Hepatocyte (in vitro differentiated cells): Measurements from ENCODE around the gene ANAPC15. TPM values are rescaled to one million over a fixed set of nuclear protein-coding genes. Genes with fewer than 3 reads are reported as not detected.

Experiments used
- DNase-seq: peaks from one replicate; pipeline ENCODE4 v3.0.0-alpha.2; 2016; ENCODE audit warnings: low spot score
- H2AFZ ChIP-seq: fragments of 200-600 bp; sonication (generic); 2 replicates; pipeline ENCODE4 v1.6.0; 2016; ENCODE audit warnings: antibody characterized with exemption, mild to moderate bottlenecking
- H3K27ac ChIP-seq: fragments of 200-600 bp; sonication (generic); 2 replicates; pipeline ENCODE4 v1.5.1; 2016; ENCODE audit warnings: mild to moderate bottlenecking
- H3K27me3 ChIP-seq: fragments of 200-600 bp; sonication (generic); 2 replicates; pipeline ENCODE4 v1.6.1; 2016
- H3K36me3 ChIP-seq: fragments of 200-600 bp; sonication (generic); replicated peaks from 2 replicates; pipeline ENCODE4 v1.5.1; 2016; ENCODE audit warnings: low read depth; ENCODE audit not compliant: insufficient read depth
- H3K4me1 ChIP-seq: fragments of 200-600 bp; sonication (generic); 2 replicates; pipeline ENCODE4 v1.5.1; 2016; ENCODE audit warnings: mild to moderate bottlenecking, moderate library complexity; ENCODE audit not compliant: insufficient read depth
- H3K4me2 ChIP-seq: fragments of 200-600 bp; sonication (generic); 2 replicates; pipeline ENCODE4 v1.6.0; 2016
- H3K4me3 ChIP-seq: fragments of 200-600 bp; sonication (generic); 2 replicates; pipeline ENCODE4 v1.5.1; 2016; ENCODE audit warnings: mild to moderate bottlenecking
- H3K79me2 ChIP-seq: fragments of 200-600 bp; sonication (generic); 2 replicates; pipeline ENCODE4 v1.6.0; 2017; ENCODE audit warnings: mild to moderate bottlenecking
- H3K9me2 ChIP-seq: fragments of 200-600 bp; sonication (generic); replicated peaks from 2 replicates; pipeline ENCODE4 v1.6.0; 2017; ENCODE audit warnings: mild to moderate bottlenecking; ENCODE audit not compliant: insufficient read depth
- H3K9me3 ChIP-seq: fragments of 200-600 bp; sonication (generic); 2 replicates; pipeline ENCODE4 v1.5.1; 2016; ENCODE audit warnings: low read depth, mild to moderate bottlenecking
- H4K20me1 ChIP-seq: fragments of 200-600 bp; sonication (generic); 2 replicates; pipeline ENCODE4 v1.6.0; 2016; ENCODE audit warnings: mild to moderate bottlenecking; ENCODE audit not compliant: insufficient read depth, poor library complexity, severe bottlenecking
- CTCF ChIP-seq: fragments of 200-600 bp; sonication (generic); IDR thresholded peaks from 2 replicates; pipeline ENCODE4 v1.5.1; 2016; ENCODE audit warnings: antibody characterized with exemption, mild to moderate bottlenecking; ENCODE audit not compliant: poor library complexity
- EZH2 ChIP-seq: fragments of 200-600 bp; sonication (generic); IDR thresholded peaks from 2 replicates; pipeline ENCODE4 v1.6.1; 2016; ENCODE audit warnings: antibody characterized with exemption, mild to moderate bottlenecking, borderline replicate concordance
- EZH2phosphoT487 ChIP-seq: fragments of 200-600 bp; sonication (generic); IDR thresholded peaks from one replicate; pipeline ENCODE4 v1.6.1; 2018; ENCODE audit warnings: antibody characterized with exemption, mild to moderate bottlenecking, low read depth, moderate library complexity; ENCODE audit not compliant: unreplicated experiment, severe bottlenecking
- WGBS: methylation state at CpG from one replicate; pipeline ENCODE4 v1.1.6; 2016; ENCODE audit warnings: low lambda C conversion rate; ENCODE audit errors: missing lambda C conversion rate; 5-methylcytosine and 5-hydroxymethylcytosine counted together
- polyA plus RNA-seq: library from polyadenylated mRNA; unstranded; fragments of >200 nt; fragmentation: Nextera tagmentation; extraction: Ambion mirVana; gene quantifications from 2 replicates; pipeline ENCODE4 v1.2.1, GENCODE V29; 2016
- total RNA-seq: library from RNA; depleted of rRNA; stranded (reverse); fragments of >200 nt; gene quantifications from 2 replicates; pipeline ENCODE4 v1.2.3, GENCODE V29; 2014

ANAPC15 gene
- total and polyA plus RNA-seq, 2 experiments from 2014 or later, result 17.6 to 42.5 TPM

- 88% methylated on average over 2 of the region's 2 CpGs for WGBS
- no peaks in the 10 kb centered on the region for H3K9me3 ChIP-seq
- no peak for TF ChIP-seq CTCF
- no peak for TF ChIP-seq EZH2phosphoT487
- TF ChIP-seq EZH2, result no peak
- peaks cover 3% of the 10 kb centered on the region for H3K27me3 ChIP-seq
- no peaks in the 10 kb centered on the region for H4K20me1 ChIP-seq
- no peaks in the 10 kb centered on the region for H3K79me2 ChIP-seq
- H3K4me3 ChIP-seq, result no peak overlapping the region
- no peaks in the 10 kb centered on the region for H3K36me3 ChIP-seq
- H3K4me1 ChIP-seq, result no peaks in the 10 kb centered on the region
- H2AFZ ChIP-seq, result no peak overlapping the region
- DNase-seq, result no peak
- H3K27ac ChIP-seq, result no peak overlapping the region
- H3K9me2 ChIP-seq, result no peaks in the 10 kb centered on the region
- H3K4me2 ChIP-seq, result no peak overlapping the region
Measured at GRCh38 chr11:72132646-72133045, 20.2 kb upstream of the ANAPC15 start.

GRCh38 chr11:72129381-72129780, 16.9 kb upstream of the ANAPC15 start:
- Histone ChIP-seq H3K79me2 (no peaks in the 10 kb centered on the region), H4K20me1 (no peaks in the 10 kb centered on the region), H3K27ac (no peak overlapping the region), H2AFZ (no peak overlapping the region), H3K9me2 (no peaks in the 10 kb centered on the region), H3K4me3 (no peak overlapping the region), H3K9me3 (no peaks in the 10 kb centered on the region), H3K4me1 (no peaks in the 10 kb centered on the region), H3K27me3 (peaks cover 3% of the 10 kb centered on the region), H3K36me3 (no peaks in the 10 kb centered on the region), H3K4me2 (no peak overlapping the region)
- 79% methylated on average over 3 of the region's 3 CpGs for WGBS
- DNase-seq, result no peak
- no peak for TF ChIP-seq EZH2
- no peak for TF ChIP-seq EZH2phosphoT487
- no peak for TF ChIP-seq CTCF

- H3K4me1 ChIP-seq, result peaks cover 2% of the 10 kb centered on the region
- no peak overlapping the region for H2AFZ ChIP-seq
- TF ChIP-seq EZH2 (no peak), CTCF (no peak), EZH2phosphoT487 (no peak)
Measured at GRCh38 chr11:72127923-72128322, 15.4 kb upstream of the ANAPC15 start.

GRCh38 chr11:72125956-72126355, 13.5 kb upstream of the ANAPC15 start:
- no peak for DNase-seq
- TF ChIP-seq CTCF, result no peak
- Histone ChIP-seq H2AFZ (no peak overlapping the region), H3K79me2 (no peaks in the 10 kb centered on the region), H3K9me3 (no peaks in the 10 kb centered on the region), H3K27me3 (no peaks in the 10 kb centered on the region), H4K20me1 (no peaks in the 10 kb centered on the region), H3K4me3 (no peak overlapping the region), H3K4me2 (no peak overlapping the region), H3K27ac (no peak overlapping the region), H3K36me3 (no peaks in the 10 kb centered on the region), H3K4me1 (peaks cover 4% of the 10 kb centered on the region), H3K9me2 (no peaks in the 10 kb centered on the region)
- 88% methylated on average over 1 of the region's 1 CpG for WGBS

More at GRCh38 chr11:72127923-72128322, 15.4 kb upstream of the ANAPC15 start:
- no peak overlapping the region for H3K4me2 ChIP-seq
- no peaks in the 10 kb centered on the region for H3K36me3 ChIP-seq
- H4K20me1 ChIP-seq, result no peaks in the 10 kb centered on the region
- H3K9me3 ChIP-seq, result no peaks in the 10 kb centered on the region
- 51% methylated on average over 2 of the region's 2 CpGs for WGBS
- no peak overlapping the region for H3K27ac ChIP-seq
- DNase-seq, result no peak
- H3K27me3 ChIP-seq, result peaks cover 3% of the 10 kb centered on the region
- no peak overlapping the region for H3K4me3 ChIP-seq
- H3K9me2 ChIP-seq, result no peaks in the 10 kb centered on the region
- no peaks in the 10 kb centered on the region for H3K79me2 ChIP-seq
